GM19324 (cell line): ENCODE data around the gene GPRASP1.
A peak's percentile ranks its signal among the peaks of the same experiment; 100 is the strongest.
"Not testable (repeated sequence)": the region's sequence is repeated elsewhere in the genome, so short reads cannot be mapped to it uniquely, and the experiment has no call there.

Source experiments
- ATAC-seq: cut with Tn5 transposase; IDR thresholded peaks from one replicate; pipeline ENCODE4 v1.9.1; 2021; ENCODE audit warnings: mild to moderate bottlenecking, moderate library complexity; ENCODE audit not compliant: unreplicated experiment, low FRiP score

Gene GPRASP1

DNA sequence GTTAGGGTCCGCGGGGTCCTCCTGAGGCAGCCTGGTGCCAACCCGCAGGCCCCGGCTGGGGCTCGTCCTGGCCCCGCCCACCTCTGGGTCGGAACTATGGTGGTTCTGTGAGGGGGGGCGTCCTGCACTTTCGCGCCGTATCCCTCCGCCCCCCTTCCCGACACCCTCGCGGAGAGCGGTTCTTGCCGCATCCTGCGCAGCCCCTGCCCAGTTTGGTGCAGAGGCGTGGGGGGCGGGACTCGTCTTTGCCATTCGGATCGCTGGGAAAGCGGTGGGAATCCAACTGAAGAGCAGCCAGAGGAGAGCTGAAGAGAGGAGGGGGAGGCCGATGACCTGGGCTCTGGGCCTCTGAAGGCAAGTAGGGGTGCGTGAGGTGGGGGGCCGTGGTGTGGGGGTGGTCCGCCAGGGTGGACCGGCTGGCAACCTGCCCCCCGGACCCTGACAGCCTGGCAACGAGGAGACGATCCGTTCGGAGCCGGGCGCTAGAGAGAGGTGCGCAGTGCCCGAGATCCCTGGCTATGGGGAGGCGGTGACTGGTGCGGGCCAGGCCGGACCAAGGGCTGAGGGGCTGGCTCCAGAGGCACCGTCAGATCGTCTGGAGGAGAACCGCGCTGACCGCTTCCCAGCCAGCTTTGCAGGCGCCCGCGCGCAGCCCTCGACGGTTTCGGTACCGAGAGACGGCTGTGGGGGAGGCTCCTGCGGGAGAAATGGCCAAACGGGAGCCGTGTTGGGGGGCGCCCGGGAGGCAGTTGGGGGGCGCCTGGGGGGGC is at the start of gene GPRASP1:
Gene GPRASP1, plus strand, starts transcription at position 242 of the 770 bp plus-strand sequence. CDS start 2,431 bp downstream, outside the sequence.
- ATAC-seq, result peak; percentile 27

DNA sequence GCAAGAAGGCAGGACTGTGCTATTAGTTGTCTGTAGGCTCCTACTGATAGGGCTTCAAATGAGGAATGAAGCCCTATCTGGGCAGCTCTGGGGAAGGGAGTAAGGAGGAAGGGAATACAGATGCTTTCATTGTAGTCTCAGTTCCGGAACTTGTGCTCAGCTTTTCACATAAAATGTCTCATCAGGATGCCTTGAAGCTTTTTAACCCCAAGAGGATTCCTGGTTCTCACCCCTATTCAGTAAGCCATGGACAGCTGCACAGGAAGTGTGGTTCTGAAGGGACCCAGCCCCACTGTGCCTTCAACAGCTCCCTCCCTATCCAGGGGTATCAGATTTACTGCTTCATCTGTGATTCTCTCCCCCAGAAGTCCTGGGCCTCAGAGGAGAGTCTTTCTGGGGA is 47.0 kb upstream of the GPRASP1 start:
- no peak for ATAC-seq

- ATAC-seq, result no peak
Observed at GRCh38 chrX:102606115-102606514, 45.2 kb upstream of the GPRASP1 start.

- no peak for ATAC-seq
Observed at GRCh38 chrX:102610905-102611304, 40.4 kb upstream of the GPRASP1 start.

DNA sequence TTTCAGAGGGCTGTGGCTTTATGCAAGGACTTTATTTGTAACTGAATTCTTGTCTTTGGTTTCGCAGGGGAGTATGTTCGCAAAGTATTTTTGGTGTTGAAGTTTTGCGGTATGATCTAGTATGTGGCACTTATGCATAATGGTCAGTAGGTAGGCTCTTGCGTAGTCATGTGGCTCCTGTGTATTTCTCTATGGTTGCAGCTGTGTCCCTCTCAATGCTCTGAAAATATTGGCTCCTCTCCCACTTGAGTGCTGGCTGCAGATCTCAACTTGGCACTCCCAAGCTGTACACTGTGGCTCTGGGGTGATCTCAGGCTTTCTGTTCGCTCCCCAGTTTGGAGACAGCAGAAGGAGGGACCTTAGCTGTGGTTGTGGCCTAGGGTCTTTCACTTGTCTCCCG is 27.2 kb upstream of the GPRASP1 start:
- no peak for ATAC-seq

DNA sequence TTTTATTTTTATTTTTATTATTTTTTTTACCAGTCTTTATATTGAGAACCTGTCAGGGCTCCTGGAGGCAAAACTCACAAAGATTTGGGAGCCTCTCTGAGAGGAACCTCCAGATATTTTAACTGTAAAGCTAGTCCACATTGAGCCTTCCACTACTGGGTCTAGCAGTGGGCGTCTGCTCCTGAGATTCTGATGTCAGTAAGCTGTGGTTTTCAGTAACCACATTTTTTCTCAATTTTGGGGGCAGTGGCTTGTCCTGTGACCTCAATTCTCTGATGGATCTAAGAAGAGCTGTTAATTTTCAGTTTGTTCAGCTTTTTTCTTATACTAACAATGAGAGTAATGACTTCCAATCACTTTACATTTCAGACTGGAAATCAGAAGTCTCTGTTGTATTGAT is 23.6 kb upstream of the GPRASP1 start:
- no peak for ATAC-seq

- ATAC-seq, result no peak
Observed at GRCh38 chrX:102637561-102637960, 13.7 kb upstream of the GPRASP1 start.

DNA sequence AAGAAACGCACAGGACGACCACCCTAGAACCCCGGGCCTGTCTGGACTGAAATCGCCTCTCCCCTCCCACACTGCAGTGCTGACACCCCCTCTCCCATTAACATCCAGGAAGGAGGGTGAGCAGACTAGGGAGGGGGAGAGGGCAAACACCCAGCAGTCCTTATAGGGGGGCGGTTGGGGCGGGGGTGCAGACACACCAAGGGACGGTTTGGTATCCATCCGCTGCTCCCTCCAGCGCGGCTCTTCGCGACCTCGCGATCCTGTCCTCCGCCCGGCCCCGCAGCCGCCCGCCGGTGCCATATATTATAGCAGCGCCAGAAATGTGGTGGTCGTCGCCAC is 411 bp upstream of the GPRASP1 start:
- no peak for ATAC-seq

- ATAC-seq, result peak; percentile 40
Observed at GRCh38 chrX:102652031-102652688, 877 bp downstream of the GPRASP1 start.

DNA sequence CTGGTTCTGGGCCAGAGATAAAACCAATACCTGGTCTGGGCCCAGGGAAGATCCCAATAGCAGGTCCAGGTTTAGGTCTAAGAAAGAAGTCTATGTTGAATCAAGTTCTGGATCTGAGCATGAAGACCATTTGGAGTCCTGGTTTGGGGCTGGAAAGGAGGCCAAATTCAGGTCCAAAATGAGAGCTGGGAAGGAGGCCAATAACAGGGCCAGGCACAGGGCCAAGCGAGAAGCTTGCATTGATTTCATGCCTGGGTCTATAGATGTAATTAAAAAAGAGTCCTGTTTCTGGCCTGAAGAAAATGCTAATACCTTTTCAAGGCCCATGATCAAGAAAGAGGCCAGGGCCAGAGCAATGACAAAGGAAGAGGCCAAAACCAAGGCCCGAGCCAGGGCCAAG is 3.4 kb downstream of the GPRASP1 start:
- ATAC-seq, result no peak

DNA sequence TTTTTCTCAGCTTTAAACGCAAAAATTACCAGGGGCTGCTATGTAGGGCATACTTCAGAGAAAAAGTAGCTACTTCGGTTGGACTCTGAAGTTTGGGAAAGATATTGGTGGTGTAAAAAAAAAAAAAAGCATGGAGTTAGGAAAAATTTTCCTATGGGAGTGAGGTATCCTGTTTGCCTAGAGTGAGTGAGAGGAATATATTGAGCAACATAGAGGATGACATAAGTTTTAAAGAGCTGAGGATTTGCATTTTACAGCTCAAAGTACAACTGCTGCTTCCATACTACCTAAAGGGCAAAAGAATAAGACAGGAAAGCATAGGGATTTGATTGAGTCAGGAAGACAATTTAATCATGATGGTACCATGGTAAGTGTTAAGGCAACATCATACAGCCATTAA is 7.3 kb downstream of the GPRASP1 start:
- no peak for ATAC-seq

DNA sequence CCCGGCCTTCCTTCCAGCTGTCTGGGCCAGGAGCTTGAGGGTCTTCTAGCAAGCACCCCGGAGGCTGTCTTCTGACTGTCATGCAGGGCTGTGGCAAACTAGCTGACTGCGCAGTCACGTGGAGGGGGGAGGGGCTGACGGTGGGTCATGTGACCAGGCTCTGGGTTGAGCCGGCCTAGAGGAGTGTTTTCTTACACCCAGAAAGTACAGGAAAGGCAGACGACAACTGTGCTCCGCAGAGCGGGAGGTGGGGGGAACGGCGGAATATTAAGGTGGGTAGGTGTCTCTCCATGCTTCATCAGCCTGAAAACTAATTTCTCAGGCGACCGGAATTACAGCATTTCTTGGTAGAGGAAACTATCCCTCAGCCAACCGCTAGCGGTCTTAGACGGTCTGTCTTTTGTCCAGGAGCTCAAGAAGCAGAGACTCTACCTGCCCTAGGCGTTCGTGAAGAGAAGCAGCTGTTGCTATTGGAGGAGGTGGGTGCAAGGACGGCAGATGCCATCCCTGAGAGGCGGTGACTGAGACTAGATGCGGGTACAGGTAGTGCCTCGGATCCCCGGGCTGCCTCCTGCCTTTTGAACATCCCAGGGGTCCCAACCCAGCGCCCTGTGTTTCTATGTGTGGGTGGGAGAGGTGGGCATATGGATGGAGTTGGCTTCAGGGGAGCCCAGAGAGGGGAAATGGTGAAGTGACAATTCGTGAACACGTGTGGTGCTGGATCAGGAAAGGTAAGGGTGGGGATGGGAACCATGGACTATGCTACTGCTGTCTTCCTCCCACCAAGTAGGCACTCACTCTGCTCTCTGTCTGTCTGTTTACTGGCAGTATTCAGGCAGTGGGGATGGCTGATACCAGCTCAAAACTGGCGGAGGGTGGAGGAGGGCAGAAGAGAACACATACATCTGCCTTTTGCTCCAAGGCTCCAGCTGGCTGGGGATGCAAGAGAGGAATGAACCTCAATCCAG is 8.8 kb downstream of the GPRASP1 start:
- peak; percentile 94 for ATAC-seq

- ATAC-seq, result not testable (repeated sequence)
Observed at GRCh38 chrX:102663820-102664219, 12.5 kb downstream of the GPRASP1 start.

DNA sequence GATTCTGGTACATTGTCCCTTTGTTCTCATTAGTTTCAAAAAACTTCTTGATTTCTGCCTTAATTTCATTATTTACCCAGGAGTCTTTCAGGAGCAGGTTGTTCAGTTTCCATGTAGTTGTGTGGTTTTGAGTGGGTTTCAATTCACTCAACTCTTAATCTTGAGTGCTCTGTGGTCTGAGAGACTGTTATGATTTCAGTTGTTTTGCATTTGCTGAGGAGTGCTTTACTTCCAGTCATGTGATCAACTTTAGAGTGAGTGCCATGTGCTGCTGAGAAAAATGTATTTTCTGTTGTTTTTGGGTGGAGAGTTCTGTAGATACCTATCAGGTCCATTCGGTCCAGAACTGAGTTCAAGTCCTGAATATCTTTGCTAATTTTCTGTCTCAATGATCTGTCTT is 15.8 kb downstream of the GPRASP1 start:
- not testable (repeated sequence) for ATAC-seq

DNA sequence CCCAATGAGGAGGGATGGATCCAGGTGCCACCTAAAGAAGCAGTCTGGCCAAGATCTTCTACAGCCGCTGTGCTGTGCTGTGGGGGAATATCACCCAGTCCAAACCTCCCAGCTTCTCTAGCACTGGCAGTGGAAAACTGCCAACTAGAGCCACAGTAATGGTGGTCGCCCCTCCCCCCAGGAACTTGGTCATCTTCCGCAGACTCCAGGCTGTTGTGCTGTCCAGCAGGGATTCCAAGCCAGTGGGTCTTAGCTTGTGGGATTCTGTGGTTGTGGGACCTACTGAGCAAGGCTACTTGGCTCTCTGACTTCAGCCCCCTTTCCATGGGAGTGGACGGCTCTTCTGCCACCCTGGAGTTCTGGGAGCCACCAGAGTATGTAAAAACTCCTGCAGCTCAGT is 18.2 kb downstream of the GPRASP1 start:
- no peak for ATAC-seq

GRCh38 chrX:102672856-102673255 is 21.6 kb downstream of the GPRASP1 start:
- no peak for ATAC-seq

DNA sequence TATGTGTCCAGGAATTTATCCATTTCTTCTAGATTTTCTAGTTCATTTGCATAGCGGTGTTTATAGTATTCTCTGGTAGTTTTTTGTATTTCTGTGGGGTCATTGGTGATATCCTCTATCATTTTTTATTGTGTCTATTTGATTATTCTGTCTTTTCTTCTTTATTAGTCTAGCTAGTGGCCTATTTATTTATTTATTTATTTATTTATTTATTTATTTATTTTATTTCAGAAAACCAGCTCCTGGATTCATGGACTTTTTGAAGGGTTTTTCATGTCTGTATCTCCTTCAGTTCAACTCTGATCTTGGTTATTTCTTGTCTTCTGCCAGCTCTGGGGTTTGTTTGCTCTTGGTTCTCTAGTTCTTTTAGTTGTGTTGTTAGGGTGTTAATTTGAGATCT is 26.2 kb downstream of the GPRASP1 start:
- ATAC-seq, result not testable (repeated sequence)

GRCh38 chrX:102684772-102685520 is 33.7 kb downstream of the GPRASP1 start:
- ATAC-seq, result peak; percentile 46

DNA sequence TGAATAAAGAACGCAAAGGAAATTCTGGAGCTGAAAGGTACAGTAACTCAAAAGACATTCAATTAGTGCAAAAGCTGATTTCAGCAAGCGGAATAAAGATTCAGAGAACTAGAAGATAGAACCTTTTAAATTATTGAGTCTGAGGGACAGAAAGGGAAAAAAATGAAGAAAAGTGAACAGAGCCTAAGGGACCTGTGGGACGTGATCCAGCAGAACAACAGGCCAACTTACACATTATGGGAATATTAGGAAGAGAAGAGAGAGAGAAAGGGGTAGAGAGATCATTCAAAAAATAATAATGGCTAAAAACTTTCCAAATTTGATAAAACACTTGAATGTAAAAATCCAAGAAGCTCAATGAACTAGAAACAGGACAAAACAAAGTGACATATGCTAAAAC is 43.5 kb downstream of the GPRASP1 start:
- ATAC-seq, result no peak

DNA sequence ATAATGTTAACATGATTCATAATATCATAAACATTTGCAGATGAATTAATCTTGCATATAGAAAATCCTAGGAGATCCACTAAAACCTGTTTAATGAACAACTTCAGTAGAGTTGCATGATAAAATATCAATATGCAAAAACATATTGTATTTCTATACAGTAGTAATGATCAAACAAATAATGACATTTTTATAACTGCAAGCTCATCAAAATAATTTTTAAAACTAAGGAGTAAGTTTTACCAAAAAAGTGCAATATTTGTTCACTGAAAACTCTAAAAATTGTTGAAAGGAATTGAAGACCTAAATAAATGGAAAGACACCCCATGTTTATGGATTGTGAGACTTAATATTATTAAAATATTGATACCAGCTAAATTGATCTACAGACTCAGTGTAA is 45.0 kb downstream of the GPRASP1 start:
- ATAC-seq, result no peak
